C1 segment of cervical spinal cord (tissue), 14 donors: ENCODE measurements around the gene MTA3.

Source experiments
- DNase-seq, 14 donors: peaks; one replicate each; lab custom pipeline; 2025; lab: John Stamatoyannopoulos, UW

Gene MTA3

DNA sequence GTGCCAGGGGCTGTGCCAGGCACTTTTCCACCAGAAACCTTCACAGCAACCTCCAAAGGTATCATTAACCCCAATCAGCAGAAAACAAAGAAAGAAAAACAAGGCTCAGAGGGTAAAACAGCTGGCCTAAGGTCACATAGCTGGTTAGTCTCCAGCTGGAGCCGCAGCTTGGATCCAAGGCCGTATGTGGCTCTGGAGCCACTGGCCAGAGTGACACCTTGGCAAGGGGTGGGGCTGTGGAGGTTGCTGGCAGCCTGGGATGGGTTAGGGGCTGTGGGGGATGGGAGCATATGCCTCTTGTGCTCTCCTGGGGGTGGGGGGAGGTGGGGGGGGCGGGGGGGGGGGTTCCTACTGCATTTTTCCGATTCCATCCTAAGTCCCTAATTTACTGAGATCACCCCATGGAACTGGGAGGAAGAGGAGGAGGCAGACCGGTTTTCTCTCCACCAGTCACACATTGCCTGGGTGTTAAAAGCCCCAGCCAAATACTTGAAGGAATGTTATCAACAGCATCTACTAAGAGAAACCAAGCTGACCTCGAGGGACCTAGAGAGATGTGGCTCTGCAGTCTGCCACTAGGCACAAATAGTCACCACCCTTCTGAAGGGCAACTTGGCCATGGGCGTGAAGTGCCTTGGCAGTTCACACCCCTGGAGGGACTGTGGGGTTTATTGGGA is 215.9 kb downstream of the MTA3 start:
- DNase-seq: no peak

GRCh38 chr2:42786561-42787345 is 218.3 kb downstream of the MTA3 start:
- no peak for DNase-seq

GRCh38 chr2:42787424-42787787 is 219.0 kb downstream of the MTA3 start:
- DNase-seq: no peak

- DNase-seq: no peak
Observed at GRCh38 chr2:42787788-42788477, 219.5 kb downstream of the MTA3 start.

GRCh38 chr2:42788478-42788793 is 220.0 kb downstream of the MTA3 start:
- DNase-seq: no peak

DNA sequence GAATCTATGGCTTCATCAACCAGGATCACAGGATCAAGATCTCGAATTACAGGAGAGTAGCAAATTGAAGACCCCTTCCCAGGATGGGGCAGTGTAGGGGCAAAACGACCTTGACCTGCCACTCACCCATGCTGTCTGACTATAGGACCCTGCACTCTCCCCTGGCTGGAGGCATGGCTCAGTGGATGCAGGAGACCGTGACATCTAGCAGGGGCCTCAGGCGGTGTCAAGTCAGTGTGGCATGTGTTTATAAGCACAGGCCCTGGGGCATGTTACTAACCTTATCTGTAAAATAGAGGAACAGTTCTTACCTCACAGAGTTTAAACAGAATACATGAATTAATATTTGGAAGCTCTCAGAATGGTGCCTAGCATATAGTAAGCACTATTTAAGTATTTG is 220.4 kb downstream of the MTA3 start:
- no peak for DNase-seq

DNA sequence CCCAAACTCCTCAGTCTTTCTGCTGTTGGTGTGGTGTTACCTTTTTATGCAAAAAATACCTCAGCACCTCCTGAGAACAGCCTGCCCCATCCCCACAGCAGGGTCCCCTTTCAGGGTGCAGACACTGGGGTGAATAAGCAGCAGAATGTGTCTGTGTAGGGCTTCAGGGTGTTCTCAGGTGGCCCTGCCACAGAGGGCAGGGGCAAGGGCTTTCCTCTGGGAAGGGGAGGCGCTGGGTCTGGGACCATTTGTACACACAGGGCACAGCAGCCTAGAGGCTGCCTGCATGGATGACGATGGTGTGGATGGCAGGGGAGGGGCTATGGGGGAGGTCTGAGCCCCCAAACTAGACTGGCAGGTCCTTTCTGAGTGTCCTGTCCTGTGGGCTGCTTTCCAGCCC is 221.3 kb downstream of the MTA3 start:
- no peak for DNase-seq

GRCh38 chr2:42791606-42792005 is 223.2 kb downstream of the MTA3 start:
- DNase-seq: no peak

GRCh38 chr2:42792087-42792582 is 223.7 kb downstream of the MTA3 start:
- peak in 6 of 14 donors; percentile 19 to 56 (median 36) for DNase-seq

DNA sequence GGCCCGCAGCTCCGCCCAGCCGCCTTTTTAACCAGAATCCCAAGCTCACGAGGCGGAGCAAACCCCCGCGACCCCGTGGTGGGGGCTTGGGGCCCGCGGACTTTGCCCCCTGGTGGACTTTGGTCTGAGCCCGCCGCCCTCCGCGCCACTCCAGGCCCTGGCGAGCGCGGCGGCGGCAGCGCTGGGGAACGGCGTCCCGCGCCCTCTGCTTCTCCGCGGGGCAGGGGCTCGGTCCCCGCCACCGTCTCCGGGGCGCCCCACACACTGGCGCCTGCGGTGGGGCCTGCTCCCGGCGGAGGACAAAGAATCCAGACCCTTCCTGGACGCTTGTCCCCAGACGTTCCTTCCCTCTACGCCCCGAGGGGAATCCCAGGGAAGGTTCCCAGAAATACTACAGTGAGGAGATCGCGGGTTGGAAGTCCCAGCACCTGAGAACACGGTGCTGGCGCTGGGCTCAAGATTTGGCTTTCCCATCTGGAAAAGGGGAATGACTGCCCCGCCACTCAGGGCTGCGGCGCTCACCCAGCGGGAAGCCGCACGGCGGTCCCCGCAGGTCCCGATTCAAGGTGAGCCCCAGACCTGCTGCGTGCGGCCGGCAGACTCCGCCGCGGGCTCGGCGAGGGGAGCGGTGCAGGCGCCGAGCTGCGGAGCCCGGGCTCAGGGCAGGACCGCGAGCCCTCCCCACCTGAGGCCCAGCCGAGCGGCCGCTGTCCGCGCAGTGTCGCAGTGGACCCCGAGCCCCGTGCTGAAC is 224.3 kb downstream of the MTA3 start, which contains the start of gene HAAO:
TSS of gene HAAO (minus strand) at position 1 of the 751 bp plus-strand sequence. CDS start 47 bp downstream, outside the sequence.
- peak in 2 of 14 donors; percentile 50 to 56 for DNase-seq

DNA sequence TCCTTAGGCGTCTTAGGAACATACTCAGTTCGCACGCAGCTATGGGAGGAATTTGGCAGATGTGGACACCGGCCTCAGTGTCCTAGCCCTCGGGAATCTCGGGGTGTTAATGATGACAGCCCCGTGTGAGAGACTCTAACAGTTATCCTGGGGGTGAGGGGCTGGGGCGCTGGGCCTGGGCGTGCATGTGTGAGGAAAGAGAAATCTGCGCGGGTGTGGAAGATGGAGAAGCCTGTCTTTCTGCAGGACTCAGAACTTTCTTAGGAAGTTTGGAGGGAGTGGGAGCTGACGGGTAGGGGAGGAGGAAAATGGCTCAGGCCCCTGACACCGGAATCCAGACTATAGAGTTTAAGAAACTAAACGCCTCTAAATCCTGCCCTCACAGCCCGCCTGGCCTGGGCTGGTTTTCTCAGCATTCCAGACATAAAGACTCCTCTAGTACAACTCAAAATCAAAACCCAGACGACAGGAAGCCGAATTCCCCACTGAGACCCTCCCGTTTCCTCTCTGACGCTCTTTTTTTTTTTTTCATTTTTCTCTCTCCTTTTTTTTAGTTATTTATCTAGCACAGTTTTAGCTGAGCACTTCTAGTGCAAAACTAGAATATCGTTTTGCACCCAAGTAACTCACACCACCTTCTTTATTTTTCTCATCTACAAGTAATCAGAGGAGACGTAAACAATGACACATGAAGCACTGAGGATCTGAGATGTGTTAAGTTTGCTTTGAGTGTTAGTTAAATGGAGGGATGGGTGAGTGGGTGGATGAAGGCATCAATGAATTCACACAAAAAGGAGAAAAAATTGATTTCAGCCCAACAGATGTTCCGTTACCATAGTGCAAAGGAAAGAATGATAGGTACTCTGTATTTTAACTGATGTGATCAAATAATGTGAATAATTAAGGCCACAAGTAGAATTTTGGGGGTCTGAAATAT is 225.2 kb downstream of the MTA3 start:
- peak in 1 of 14 donors; percentile 30 for DNase-seq

GRCh38 chr2:42794271-42795046 is 226.0 kb downstream of the MTA3 start:
- no peak for DNase-seq

- no peak for DNase-seq
Observed at GRCh38 chr2:42795275-42795674, 226.8 kb downstream of the MTA3 start.

DNA sequence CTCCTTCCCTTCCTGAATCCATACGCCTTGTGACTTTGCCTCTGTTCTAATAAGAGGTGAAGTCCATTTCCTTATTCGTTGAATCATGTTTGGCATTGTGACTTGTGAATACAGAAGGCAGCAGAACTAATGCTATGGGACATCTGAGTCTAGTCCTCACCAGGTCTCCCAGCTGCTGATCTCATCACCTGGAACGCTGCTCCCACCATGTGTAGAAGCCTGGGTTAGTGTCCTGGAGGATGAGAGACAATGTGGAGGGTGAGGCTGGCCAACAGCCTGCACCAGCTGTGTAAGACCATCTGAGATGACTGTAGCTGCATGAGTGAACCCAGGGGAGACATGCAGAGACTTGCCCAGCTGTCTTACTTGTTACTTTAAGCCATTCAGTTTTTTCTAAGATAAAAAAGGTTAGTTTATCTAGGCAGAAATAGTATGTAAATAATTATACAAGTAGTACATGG is 227.4 kb downstream of the MTA3 start:
- DNase-seq: no peak

DNA sequence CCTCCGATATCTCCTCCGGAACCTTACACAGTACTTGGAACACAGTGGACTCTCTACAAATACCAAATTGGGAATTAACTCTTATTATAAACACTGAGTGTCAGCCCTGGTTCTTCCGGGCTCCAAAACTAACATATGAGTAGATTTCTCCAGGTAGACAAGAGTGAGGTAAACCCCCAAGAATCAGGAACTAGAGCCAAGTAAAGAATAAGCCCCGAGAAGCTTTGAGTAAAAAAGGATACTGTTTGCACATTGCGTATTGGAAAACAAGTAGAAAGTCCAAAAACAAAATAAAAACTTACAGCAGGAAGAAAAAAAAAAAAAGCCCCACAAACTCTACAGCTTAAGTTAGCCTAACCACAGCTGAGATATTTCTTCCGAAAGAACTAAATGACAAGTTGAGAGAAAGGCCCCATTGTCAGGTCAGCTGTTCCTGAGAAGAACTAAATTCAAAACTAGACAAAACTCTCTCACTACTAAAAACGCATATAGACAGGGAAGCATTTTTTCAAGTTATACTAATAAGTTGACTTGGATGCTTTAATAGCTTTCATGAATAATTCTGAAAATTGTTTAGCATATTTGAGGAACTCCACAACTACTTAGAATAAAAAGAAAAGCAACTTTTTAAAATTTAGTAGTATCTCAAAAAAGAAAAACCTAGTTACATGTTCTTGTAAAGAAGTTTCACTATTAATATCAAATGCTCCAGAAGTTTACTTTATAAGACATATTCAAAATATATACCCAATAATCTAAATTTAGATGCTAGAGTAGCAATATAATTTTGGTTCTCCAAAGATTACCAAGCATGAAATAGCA is 228.2 kb downstream of the MTA3 start:
- no peak for DNase-seq

- no peak for DNase-seq
Observed at GRCh38 chr2:42797281-42797680, 228.8 kb downstream of the MTA3 start.

DNA sequence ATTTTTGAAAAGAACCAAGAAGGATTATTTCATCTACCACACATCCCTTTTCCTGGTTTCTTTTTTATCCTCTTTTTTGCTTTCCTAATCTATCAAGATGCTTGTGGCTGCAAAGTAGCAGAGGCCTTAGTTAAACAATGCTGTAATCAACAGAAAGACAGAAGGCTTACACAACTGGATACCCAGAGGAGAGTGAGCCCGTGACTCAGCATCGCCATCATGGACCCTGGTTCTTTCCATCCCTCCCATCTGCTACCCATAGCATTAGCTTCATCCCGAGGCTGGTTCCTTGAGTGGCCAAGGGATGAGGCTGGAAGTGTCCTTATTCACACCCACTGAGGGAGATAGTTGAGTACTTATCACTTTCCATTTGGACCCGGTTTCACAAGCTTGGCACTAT is 231.4 kb downstream of the MTA3 start:
- DNase-seq: no peak

GRCh38 chr2:42800461-42800962 is 232.1 kb downstream of the MTA3 start:
- DNase-seq: no peak

DNA sequence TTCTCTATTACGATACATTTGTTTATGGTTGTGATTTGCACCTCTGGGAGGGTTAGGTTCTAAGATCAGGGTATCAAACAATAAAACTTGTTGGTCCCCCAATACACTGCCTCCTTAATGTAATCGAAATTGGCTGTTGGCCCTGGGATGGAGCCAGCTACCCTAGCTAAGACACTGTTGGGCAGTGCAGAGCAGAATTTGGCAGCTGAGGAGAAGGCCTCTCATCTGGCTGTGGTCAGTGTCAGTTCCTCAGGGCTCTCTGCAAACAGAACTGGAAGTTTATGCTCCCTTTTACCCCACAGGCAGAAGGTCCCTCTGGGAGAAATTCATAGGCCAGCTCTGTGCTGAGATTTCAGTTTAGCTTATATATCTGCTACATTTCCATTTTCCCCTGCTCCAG is 232.5 kb downstream of the MTA3 start:
- DNase-seq: no peak
